Retinal pigment epithelial cell (primary cell): ENCODE results near the gene GALE.
"Not testable (repeated sequence)": the region's sequence is repeated elsewhere in the genome, so short reads cannot be mapped to it uniquely, and the experiment has no call there.

Experiments used
- DNase-seq: peaks from one replicate; pipeline ENCODE4 v3.0.0-alpha.2; 2010; ENCODE audit warnings: low read depth
- H3K4me3 ChIP-seq: 2 replicates; pipeline ENCODE4 v1.5.1; 2011; ENCODE audit warnings: mild to moderate bottlenecking, low read length, control low read depth, moderate library complexity
- CTCF ChIP-seq: conservative IDR thresholded peaks from 2 replicates; pipeline ENCODE4 v1.5.1; 2011; ENCODE audit warnings: low read depth, low read length, control low read depth, inconsistent platforms

The GALE gene

GRCh38 chr1:23806280-23806679 is 5.7 kb upstream of the GALE start:
- H3K4me3 ChIP-seq = no peak overlapping the region
- DNase-seq = no peak
- no peak for TF ChIP-seq CTCF

- TF ChIP-seq CTCF = no peak
- DNase-seq = no peak
- H3K4me3 ChIP-seq = no peak overlapping the region
Measured at GRCh38 chr1:23805025-23805424, 4.5 kb upstream of the GALE start.

- no peak overlapping the region for H3K4me3 ChIP-seq
- peak; percentile 42 for TF ChIP-seq CTCF
- DNase-seq = no peak
Measured at GRCh38 chr1:23804183-23804835, 3.8 kb upstream of the GALE start.

- H3K4me3 ChIP-seq = no peak overlapping the region
- DNase-seq = no peak
- no peak for TF ChIP-seq CTCF
Measured at GRCh38 chr1:23803674-23804073, 3.1 kb upstream of the GALE start.

- H3K4me3 ChIP-seq, DNase-seq: not testable (repeated sequence)
Measured at GRCh38 chr1:23802809-23803342, 2.3 kb upstream of the GALE start.

GRCh38 chr1:23801876-23802275 is 1.3 kb upstream of the GALE start:
- TF ChIP-seq CTCF = no peak
- H3K4me3 ChIP-seq = no peak overlapping the region
- no peak for DNase-seq

GRCh38 chr1:23801338-23801748 is 789 bp upstream of the GALE start:
- H3K4me3 ChIP-seq = peak overlapping the region; percentile 85
- TF ChIP-seq CTCF = no peak
- DNase-seq = no peak
